ENCODE measurements around the gene DOCK4.

DNA sequence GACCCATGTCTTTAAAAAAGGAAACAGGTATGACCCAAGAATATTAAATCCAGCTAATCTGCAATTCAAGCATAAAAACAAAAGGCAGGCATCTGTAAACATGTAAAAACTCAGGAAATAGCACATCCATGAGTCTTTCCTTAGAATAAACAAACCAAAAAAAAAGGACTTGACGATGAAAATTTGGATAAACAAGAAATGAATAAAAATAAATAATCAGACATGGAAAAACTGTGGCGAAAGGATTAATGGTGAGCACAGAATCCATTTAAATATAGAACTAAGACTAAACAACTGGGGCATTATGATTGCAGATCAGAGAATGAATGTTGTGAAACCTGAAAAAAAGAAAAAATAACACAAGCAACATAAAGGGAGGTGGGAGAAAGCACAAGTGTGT lies 170.1 kb downstream of the DOCK4 start:
- TF ChIP-seq RAD21 (IDR thresholded peaks at IDR 0.05) (no peak), YY1 (IDR thresholded peaks at IDR 0.05) (no peak), NR2F2 (IDR thresholded peaks at IDR 0.05) (no peak)
- TF ChIP-seq, protein P1, sequence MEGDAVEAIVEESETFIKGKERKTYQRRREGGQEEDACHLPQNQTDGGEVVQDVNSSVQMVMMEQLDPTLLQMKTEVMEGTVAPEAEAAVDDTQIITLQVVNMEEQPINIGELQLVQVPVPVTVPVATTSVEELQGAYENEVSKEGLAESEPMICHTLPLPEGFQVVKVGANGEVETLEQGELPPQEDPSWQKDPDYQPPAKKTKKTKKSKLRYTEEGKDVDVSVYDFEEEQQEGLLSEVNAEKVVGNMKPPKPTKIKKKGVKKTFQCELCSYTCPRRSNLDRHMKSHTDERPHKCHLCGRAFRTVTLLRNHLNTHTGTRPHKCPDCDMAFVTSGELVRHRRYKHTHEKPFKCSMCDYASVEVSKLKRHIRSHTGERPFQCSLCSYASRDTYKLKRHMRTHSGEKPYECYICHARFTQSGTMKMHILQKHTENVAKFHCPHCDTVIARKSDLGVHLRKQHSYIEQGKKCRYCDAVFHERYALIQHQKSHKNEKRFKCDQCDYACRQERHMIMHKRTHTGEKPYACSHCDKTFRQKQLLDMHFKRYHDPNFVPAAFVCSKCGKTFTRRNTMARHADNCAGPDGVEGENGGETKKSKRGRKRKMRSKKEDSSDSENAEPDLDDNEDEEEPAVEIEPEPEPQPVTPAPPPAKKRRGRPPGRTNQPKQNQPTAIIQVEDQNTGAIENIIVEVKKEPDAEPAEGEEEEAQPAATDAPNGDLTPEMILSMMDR (IDR thresholded peaks at IDR 0.05; ENCODE audit: low read depth, low read length, missing input control): no peak
- TF ChIP-seq, protein P2, sequence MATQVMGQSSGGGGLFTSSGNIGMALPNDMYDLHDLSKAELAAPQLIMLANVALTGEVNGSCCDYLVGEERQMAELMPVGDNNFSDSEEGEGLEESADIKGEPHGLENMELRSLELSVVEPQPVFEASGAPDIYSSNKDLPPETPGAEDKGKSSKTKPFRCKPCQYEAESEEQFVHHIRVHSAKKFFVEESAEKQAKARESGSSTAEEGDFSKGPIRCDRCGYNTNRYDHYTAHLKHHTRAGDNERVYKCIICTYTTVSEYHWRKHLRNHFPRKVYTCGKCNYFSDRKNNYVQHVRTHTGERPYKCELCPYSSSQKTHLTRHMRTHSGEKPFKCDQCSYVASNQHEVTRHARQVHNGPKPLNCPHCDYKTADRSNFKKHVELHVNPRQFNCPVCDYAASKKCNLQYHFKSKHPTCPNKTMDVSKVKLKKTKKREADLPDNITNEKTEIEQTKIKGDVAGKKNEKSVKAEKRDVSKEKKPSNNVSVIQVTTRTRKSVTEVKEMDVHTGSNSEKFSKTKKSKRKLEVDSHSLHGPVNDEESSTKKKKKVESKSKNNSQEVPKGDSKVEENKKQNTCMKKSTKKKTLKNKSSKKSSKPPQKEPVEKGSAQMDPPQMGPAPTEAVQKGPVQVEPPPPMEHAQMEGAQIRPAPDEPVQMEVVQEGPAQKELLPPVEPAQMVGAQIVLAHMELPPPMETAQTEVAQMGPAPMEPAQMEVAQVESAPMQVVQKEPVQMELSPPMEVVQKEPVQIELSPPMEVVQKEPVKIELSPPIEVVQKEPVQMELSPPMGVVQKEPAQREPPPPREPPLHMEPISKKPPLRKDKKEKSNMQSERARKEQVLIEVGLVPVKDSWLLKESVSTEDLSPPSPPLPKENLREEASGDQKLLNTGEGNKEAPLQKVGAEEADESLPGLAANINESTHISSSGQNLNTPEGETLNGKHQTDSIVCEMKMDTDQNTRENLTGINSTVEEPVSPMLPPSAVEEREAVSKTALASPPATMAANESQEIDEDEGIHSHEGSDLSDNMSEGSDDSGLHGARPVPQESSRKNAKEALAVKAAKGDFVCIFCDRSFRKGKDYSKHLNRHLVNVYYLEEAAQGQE (IDR thresholded peaks at IDR 0.05): no peak
- TF ChIP-seq, protein P3, sequence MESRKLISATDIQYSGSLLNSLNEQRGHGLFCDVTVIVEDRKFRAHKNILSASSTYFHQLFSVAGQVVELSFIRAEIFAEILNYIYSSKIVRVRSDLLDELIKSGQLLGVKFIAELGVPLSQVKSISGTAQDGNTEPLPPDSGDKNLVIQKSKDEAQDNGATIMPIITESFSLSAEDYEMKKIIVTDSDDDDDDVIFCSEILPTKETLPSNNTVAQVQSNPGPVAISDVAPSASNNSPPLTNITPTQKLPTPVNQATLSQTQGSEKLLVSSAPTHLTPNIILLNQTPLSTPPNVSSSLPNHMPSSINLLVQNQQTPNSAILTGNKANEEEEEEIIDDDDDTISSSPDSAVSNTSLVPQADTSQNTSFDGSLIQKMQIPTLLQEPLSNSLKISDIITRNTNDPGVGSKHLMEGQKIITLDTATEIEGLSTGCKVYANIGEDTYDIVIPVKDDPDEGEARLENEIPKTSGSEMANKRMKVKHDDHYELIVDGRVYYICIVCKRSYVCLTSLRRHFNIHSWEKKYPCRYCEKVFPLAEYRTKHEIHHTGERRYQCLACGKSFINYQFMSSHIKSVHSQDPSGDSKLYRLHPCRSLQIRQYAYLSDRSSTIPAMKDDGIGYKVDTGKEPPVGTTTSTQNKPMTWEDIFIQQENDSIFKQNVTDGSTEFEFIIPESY (IDR thresholded peaks at IDR 0.05): no peak

Data from liver (tissue), 3 donors.